Right atrium auricular region (tissue), 2 donors: ENCODE measurements around the gene SLIT3. TPM values are rescaled to one million over a fixed set of nuclear protein-coding genes. Genes with fewer than 3 reads are reported as not detected.
A peak's percentile ranks its signal among the peaks of the same experiment; 100 is the strongest.

Experiments used
- DNase-seq: peaks from one replicate; pipeline ENCODE4 v3.0.0-alpha.2; 2019; ENCODE audit warnings: low spot score
- H3K27ac ChIP-seq, 2 donors: fragments of 200-600 bp; sonication (generic); 1 replicate in 1 of 2; 2 replicates in 1 of 2; pipeline ENCODE4 v1.5.1; 2016 to 2019
- H3K27me3 ChIP-seq, 2 donors: fragments of 200-600 bp; sonication (generic); one replicate each; pipeline versions ENCODE4 v1.5.1 to v1.6.0; 2017 to 2019
- H3K36me3 ChIP-seq: fragments of 200-600 bp; sonication (generic); one replicate; pipeline ENCODE4 v1.5.1; 2016
- H3K4me1 ChIP-seq, 2 donors: fragments of 200-600 bp; sonication (generic); one replicate each; pipeline versions ENCODE4 v1.5.1 to v1.6.0; 2017 to 2019
- H3K4me3 ChIP-seq, 2 donors: fragments of 200-600 bp; sonication (generic); 1 replicate in 1 of 2; 2 replicates in 1 of 2; pipeline ENCODE4 v1.5.1; 2017 to 2019; ENCODE audit warnings: mild to moderate bottlenecking in 1 of 2, moderate library complexity in 1 of 2
- H3K9me3 ChIP-seq, 2 donors: fragments of 200-600 bp; sonication (generic); one replicate each; pipeline ENCODE4 v1.5.1; 2019
- CTCF ChIP-seq, 2 donors: fragments of 200-600 bp; sonication (generic); IDR thresholded peaks; one replicate each; pipeline ENCODE4 v1.5.1; 2019; ENCODE audit warnings: antibody characterized with exemption in 2 of 2
- total RNA-seq, 2 donors: library from RNA; depleted of rRNA; stranded (reverse); fragments of >200 nt; gene quantifications; one replicate each; pipeline ENCODE4 v1.1.0, GENCODE V29; 2016

Gene SLIT3
- total RNA-seq, 2 donors from 2014 or later, result 66.1 to 85.8 TPM

GRCh38 chr5:168843277-168844015 lies 457.5 kb downstream of the SLIT3 start:
- peak overlapping the region; percentile 14 to 48 for H3K4me3 ChIP-seq
- H3K27me3 ChIP-seq, result no peaks in the 10 kb centered on the region
- no peaks in the 10 kb centered on the region for H3K9me3 ChIP-seq
- H3K36me3 ChIP-seq, result no peaks in the 10 kb centered on the region
- TF ChIP-seq CTCF (IDR thresholded peaks at IDR 0.05), result no peak
- DNase-seq, result no peak
- peaks cover 0 to 7% of the 10 kb centered on the region in 2 donors for H3K4me1 ChIP-seq
- peak overlapping the region; percentile 78 to 87 for H3K27ac ChIP-seq

DNA sequence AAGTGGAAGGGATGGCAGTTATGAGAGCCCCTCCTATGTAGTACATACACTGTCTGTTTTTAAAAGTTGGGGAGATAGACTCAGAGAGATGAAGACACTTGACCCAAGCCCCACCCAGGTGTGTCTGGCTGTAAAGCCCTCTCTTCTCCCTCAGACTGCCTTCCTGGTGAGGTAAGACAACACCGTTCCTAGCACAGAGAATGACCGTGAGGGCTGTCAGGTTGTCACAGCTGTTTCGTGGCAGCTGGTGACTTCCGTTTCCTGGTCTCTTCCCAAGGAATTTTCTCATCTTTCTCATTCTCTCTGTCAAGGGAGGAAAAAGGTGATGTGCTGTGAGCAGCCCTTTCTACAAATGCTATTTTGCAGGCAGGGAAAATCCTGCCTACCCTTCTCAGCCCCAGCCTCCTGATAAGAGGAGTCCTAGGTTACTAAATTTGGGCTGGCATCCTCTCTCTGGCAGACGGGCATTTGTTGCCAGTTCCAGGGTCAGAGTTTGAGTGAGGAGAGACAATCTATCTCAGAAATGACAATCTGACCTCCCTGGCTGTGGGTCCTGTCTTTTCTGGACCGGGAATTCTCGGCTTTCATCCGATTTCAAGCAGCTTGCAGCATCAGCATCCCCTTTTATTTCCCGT lies 458.3 kb downstream of the SLIT3 start:
- H3K4me3 ChIP-seq, result peak overlapping the region; percentile 14 to 48

GRCh38 chr5:168837852-168838251 lies 463.1 kb downstream of the SLIT3 start:
- Histone ChIP-seq H3K27me3 (no peaks in the 10 kb centered on the region), H3K9me3 (no peaks in the 10 kb centered on the region), H3K4me3 (no peak overlapping the region), H3K4me1 (peaks cover 0 to 12% of the 10 kb centered on the region in 2 donors), H3K36me3 (no peaks in the 10 kb centered on the region), H3K27ac (peak overlapping the region; percentile 23 to 50)
- no peak for DNase-seq
- no peak for TF ChIP-seq CTCF (IDR thresholded peaks at IDR 0.05)

More for the DNA sequence above, 458.3 kb downstream of the SLIT3 start:
- Histone ChIP-seq H3K27me3 (no peaks in the 10 kb centered on the region), H3K36me3 (no peaks in the 10 kb centered on the region), H3K9me3 (no peaks in the 10 kb centered on the region), H3K27ac (peak overlapping the region; percentile 78 to 87), H3K4me1 (no peaks in the 10 kb centered on the region)
- no peak for TF ChIP-seq CTCF (IDR thresholded peaks at IDR 0.05)
- no peak for DNase-seq

DNA sequence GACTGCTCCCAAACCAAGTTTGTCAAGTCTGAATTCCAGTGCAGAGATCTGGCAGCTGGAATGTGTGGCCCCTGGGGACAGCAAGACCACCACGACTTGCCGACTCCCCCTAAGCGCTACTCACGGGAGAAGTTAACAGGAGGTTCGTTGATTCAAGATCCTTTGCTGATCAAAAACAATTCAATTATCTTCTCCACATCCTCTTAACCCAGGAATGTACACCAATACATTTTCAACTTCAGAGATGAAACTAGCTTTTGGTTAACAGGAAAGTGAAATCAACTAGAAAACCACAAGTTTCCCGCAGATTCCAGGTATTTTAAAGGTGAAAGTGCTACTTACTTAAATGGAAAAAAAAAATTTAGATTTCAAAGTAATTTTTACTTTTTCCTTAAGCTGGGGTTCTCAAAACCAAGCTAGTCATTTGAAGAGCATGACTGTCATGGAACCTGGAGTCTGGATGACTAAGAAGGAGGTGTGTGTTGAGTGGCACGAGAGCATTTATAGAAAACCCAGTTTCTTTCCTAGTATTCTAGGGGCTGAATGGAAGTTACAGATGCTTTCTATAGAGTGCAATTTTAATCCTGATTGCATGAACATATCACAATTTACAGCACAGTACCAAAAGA lies 464.2 kb downstream of the SLIT3 start:
- no peak overlapping the region for H3K4me3 ChIP-seq
- H3K9me3 ChIP-seq, result no peaks in the 10 kb centered on the region
- peaks cover 0 to 12% of the 10 kb centered on the region in 2 donors for H3K4me1 ChIP-seq
- H3K27ac ChIP-seq, result peak overlapping the region in 1 of 2 donors; percentile 50
- no peaks in the 10 kb centered on the region for H3K36me3 ChIP-seq
- no peak for TF ChIP-seq CTCF (IDR thresholded peaks at IDR 0.05)
- H3K27me3 ChIP-seq, result no peaks in the 10 kb centered on the region
- no peak for DNase-seq

- Histone ChIP-seq H3K36me3 (no peaks in the 10 kb centered on the region), H3K27me3 (no peaks in the 10 kb centered on the region), H3K4me1 (peaks cover 0 to 26% of the 10 kb centered on the region in 2 donors), H3K9me3 (no peaks in the 10 kb centered on the region), H3K27ac (peak overlapping the region in 1 of 2 donors; percentile 81), H3K4me3 (no peak overlapping the region)
- TF ChIP-seq CTCF (IDR thresholded peaks at IDR 0.05), result no peak
- DNase-seq, result no peak
Observed at GRCh38 chr5:168833936-168834335, 467.0 kb downstream of the SLIT3 start.
